HepG2 (cell line): ENCODE measurements around the gene MAP2K5. TPM values are rescaled to one million over a fixed set of nuclear protein-coding genes. Genes with fewer than 3 reads are reported as not detected.
A peak's percentile ranks its signal among the peaks of the same experiment; 100 is the strongest.

Source experiments
- ATF1 ChIP-seq: IDR thresholded peaks from 2 replicates; pipeline ENCODE4 v1.6.1; 2016; ENCODE audit warnings: mild to moderate bottlenecking, control low read depth
- CREB3 ChIP-seq: sonication (generic); formaldehyde crosslinking; IDR thresholded peaks from 2 replicates; pipeline ENCODE4 v1.5.0; 2020; ENCODE audit warnings: missing genetic modification reagents
- EP300 ChIP-seq, 3 experiments: sonication (generic) in 1 of 3; formaldehyde crosslinking in 1 of 3; IDR thresholded peaks; 2 replicates each; pipeline versions ENCODE4 v1.5.1 to v1.6.1; 2011 to 2020; ENCODE audit warnings: low read depth in 2 of 3, low read length in 2 of 3, borderline replicate concordance in 1 of 3, improper control_type of control experiment in 1 of 3, mild to moderate bottlenecking in 1 of 3, missing genetic modification reagents in 1 of 3, moderate library complexity in 1 of 3
- HNRNPUL1 ChIP-seq: fragments of 200-400 bp; formaldehyde crosslinking; IDR thresholded peaks from 2 replicates; pipeline ENCODE4 v1.6.1; 2017; ENCODE audit warnings: low read depth, mild to moderate bottlenecking, low read length, moderate library complexity
- HOMEZ ChIP-seq: IDR thresholded peaks from 2 replicates; pipeline ENCODE4 v1.6.1; 2016; ENCODE audit warnings: low read depth
- IKZF4 ChIP-seq: sonication (generic); formaldehyde crosslinking; IDR thresholded peaks from 2 replicates; pipeline ENCODE4 v1.5.1; 2020; ENCODE audit warnings: borderline replicate concordance, mild to moderate bottlenecking, low read depth, missing genetic modification reagents; ENCODE audit errors: not compliant biosample characterization
- MTA1 ChIP-seq: sonication (generic); formaldehyde crosslinking; IDR thresholded peaks from 2 replicates; pipeline ENCODE4 v1.4.0; 2020; ENCODE audit warnings: missing genetic modification reagents, mild to moderate bottlenecking, borderline replicate concordance
- RBM22 ChIP-seq: fragments of 200-400 bp; formaldehyde crosslinking; optimal IDR thresholded peaks from 2 replicates; pipeline ENCODE3; 2017; ENCODE audit warnings: mild to moderate bottlenecking, low read length, moderate library complexity
- RNF219 ChIP-seq: sonication (generic); formaldehyde crosslinking; IDR thresholded peaks from 2 replicates; pipeline ENCODE4 v1.5.0; 2020; ENCODE audit warnings: mild to moderate bottlenecking, missing genetic modification reagents
- SMAD9 ChIP-seq: sonication (generic); formaldehyde crosslinking; IDR thresholded peaks from 2 replicates; pipeline ENCODE4 v1.5.1; 2020; ENCODE audit warnings: mild to moderate bottlenecking, missing genetic modification reagents
- ZBTB37 ChIP-seq: sonication (generic); formaldehyde crosslinking; IDR thresholded peaks from 2 replicates; pipeline ENCODE4 v1.4.0; 2020; ENCODE audit warnings: mild to moderate bottlenecking, missing genetic modification reagents
- ZMAT5 ChIP-seq: sonication (generic); formaldehyde crosslinking; IDR thresholded peaks from 2 replicates; pipeline ENCODE4 v1.5.0; 2020; ENCODE audit warnings: mild to moderate bottlenecking, low read depth, missing genetic modification reagents, borderline replicate concordance
- ZNF557 ChIP-seq: sonication (generic); formaldehyde crosslinking; IDR thresholded peaks from 2 replicates; pipeline ENCODE4 v1.4.0; 2020; ENCODE audit warnings: missing genetic modification reagents
- ZNF558 ChIP-seq: sonication (generic); formaldehyde crosslinking; IDR thresholded peaks from 2 replicates; pipeline ENCODE4 v1.9.0; 2022; ENCODE audit warnings: mild to moderate bottlenecking, missing genetic modification reagents, borderline replicate concordance
- ZNF674 ChIP-seq: sonication (generic); formaldehyde crosslinking; IDR thresholded peaks from 2 replicates; pipeline ENCODE4 v1.5.0; 2020; ENCODE audit warnings: low read depth, mild to moderate bottlenecking, missing genetic modification reagents
- ZNF678 ChIP-seq: sonication (generic); formaldehyde crosslinking; IDR thresholded peaks from 2 replicates; pipeline ENCODE4 v1.4.0; 2020; ENCODE audit warnings: mild to moderate bottlenecking, missing genetic modification reagents
- ZNF691 ChIP-seq: sonication (generic); formaldehyde crosslinking; IDR thresholded peaks from 2 replicates; pipeline ENCODE4 v1.4.0; 2020; ENCODE audit warnings: missing genetic modification reagents, low read depth, mild to moderate bottlenecking, borderline replicate concordance
- ZNF816 ChIP-seq: sonication (generic); formaldehyde crosslinking; IDR thresholded peaks from 2 replicates; pipeline ENCODE4 v1.8.0; 2022; ENCODE audit warnings: missing genetic modification reagents, mild to moderate bottlenecking, borderline replicate concordance
- ZSCAN22 ChIP-seq: sonication (generic); formaldehyde crosslinking; IDR thresholded peaks from 2 replicates; pipeline ENCODE4 v1.4.0; 2020; ENCODE audit warnings: mild to moderate bottlenecking, missing genetic modification reagents
- polyA plus RNA-seq, 8 experiments: library from polyadenylated mRNA; depleted of rRNA in 3 of 8; stranded (reverse) in 7 of 8; unstranded in 1 of 8; fragments of >200 nt; fragmentation: Illumina TruSeq in 4 of 8; extraction: Trizol in 4 of 8; gene quantifications; 2 replicates each; pipeline versions ENCODE4 v1.2.1 to v1.2.3, GENCODE V29; 2011 to 2016; ENCODE audit warnings: low read depth in 4 of 8, missing spikeins in 1 of 8, mixed read lengths in 1 of 8; ENCODE audit not compliant: insufficient read depth in 1 of 8
- total RNA-seq, 5 experiments: library from RNA; depleted of rRNA; stranded (reverse); fragments of >200 nt; fragmentation: Illumina TruSeq; extraction: Trizol; gene quantifications; 2 replicates each; pipeline ENCODE4 v1.2.3, GENCODE V29; 2016; ENCODE audit warnings: low read depth in 1 of 5

The MAP2K5 gene
- total and polyA plus RNA-seq, 2 of the 13 experiments (the other 11 are each of a cell fraction or from before 2014, with no cell fraction given) = 4.0 to 4.3 TPM

- TF ChIP-seq HNRNPUL1 (no peak), CREB3 (CRISPR knock-in tag) (no peak), ZSCAN22 (CRISPR knock-in tag) (no peak), ZBTB37 (no peak), ZNF691 (CRISPR knock-in tag) (no peak), ZNF674 (no peak), RBM22 (no peak), RNF219 (CRISPR knock-in tag) (no peak), IKZF4 (CRISPR knock-in tag) (no peak), ATF1 (CRISPR knock-in tag) (peak; percentile 27; the same call in 1 of the 2 replicates), ZNF558 (CRISPR knock-in tag) (peak; percentile 60; the same call in 1 of the 2 replicates), MTA1 (CRISPR knock-in tag) (peak; percentile 55; the same call in 1 of the 2 replicates), ZNF557 (CRISPR knock-in tag) (0 out of 2 replicates have a peak, but pooled peaks have one; percentile 34), HOMEZ (CRISPR knock-in tag) (0 out of 2 replicates have a peak, but pooled peaks have one; percentile 6), SMAD9 (CRISPR knock-in tag) (no peak), EP300 (IDR thresholded peaks at IDR 0.05; ENCODE audit: low read depth in 2 of 2, low read length in 2 of 2) (no peak), EP300 (CRISPR knock-in tag; IDR thresholded peaks at IDR 0.05; ENCODE audit: borderline replicate concordance) (no peak; the same call in 1 of the 2 replicates), ZNF678 (CRISPR knock-in tag) (no peak), ZNF816 (CRISPR knock-in tag) (no peak), ZMAT5 (CRISPR knock-in tag) (no peak)
Observed at GRCh38 chr15:67839929-67840748, 297.6 kb downstream of the MAP2K5 start, which contains the start of gene RNU6-1 (continued).
